Neutrophil (primary cell): ENCODE measurements around the gene RAB11FIP5.

Experiments used
- H3K27ac ChIP-seq: fragments of 200-600 bp; sonication (generic); 2 replicates; pipeline ENCODE4 v1.5.1; 2016; ENCODE audit warnings: mild to moderate bottlenecking, moderate library complexity
- H3K27me3 ChIP-seq: fragments of 200-600 bp; sonication (generic); 2 replicates; pipeline ENCODE4 v1.6.0; 2016; ENCODE audit warnings: mild to moderate bottlenecking
- H3K36me3 ChIP-seq: fragments of 200-600 bp; sonication (generic); 2 replicates; pipeline ENCODE4 v1.5.1; 2017
- H3K4me1 ChIP-seq, 2 experiments: fragments of 200-600 bp in 1 of 2; sonication (generic) in 1 of 2; 1 replicate in 1 of 2; 2 replicates in 1 of 2; pipeline versions ENCODE4 v1.5.1 to v1.6.1; 2013 to 2016; ENCODE audit warnings: low read depth in 1 of 2, low read length in 1 of 2, mild to moderate bottlenecking in 1 of 2, moderate library complexity in 1 of 2; ENCODE audit not compliant: control insufficient read depth in 1 of 2, insufficient read depth in 1 of 2
- H3K4me3 ChIP-seq, 2 experiments: fragments of 200-600 bp in 1 of 2; sonication (generic) in 1 of 2; 1 replicate in 1 of 2; 2 replicates in 1 of 2; pipeline ENCODE4 v1.5.1; 2013 to 2016; ENCODE audit warnings: low read depth in 1 of 2, low read length in 1 of 2, mild to moderate bottlenecking in 1 of 2, moderate library complexity in 1 of 2
- H3K9me3 ChIP-seq: fragments of 200-600 bp; sonication (generic); 2 replicates; pipeline ENCODE4 v1.5.1; 2016
- TF ChIP-seq, protein P1 (sequence below): fragments of 200-600 bp; sonication (generic); IDR thresholded peaks from 2 replicates; pipeline ENCODE4 v1.5.1; 2016; ENCODE audit warnings: antibody characterized with exemption

Gene RAB11FIP5

DNA sequence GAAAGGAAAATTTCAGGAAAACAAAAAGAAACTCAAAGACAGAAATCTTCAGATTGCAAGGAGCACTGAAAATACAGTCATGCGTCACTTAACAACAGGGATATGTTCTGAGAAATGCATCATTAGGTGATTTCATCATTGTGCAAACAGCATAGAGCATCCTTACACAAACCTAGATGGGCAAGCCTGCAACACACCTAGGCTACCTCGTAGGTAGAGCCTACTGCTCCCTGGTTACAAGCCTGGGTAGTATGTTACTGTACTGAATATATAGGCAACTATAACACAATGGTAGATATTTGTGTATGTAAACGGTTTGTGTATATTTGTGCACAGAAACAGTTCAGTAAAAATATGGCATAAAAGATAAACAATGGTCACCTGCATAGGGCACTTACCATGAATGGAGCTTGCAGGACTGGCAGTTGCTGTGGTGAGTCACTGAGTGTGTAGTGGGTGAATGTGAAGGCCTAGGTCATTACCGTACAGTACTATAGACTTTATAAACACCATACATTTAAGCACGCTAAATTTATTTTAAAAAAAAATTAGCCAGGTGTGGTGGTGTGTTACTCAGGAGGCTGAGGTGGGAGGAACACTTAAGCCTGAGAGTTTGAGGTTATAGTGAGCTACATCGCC lies 74.7 kb downstream of the RAB11FIP5 start:
- no peaks in the 10 kb centered on the region for H3K9me3 ChIP-seq
- TF ChIP-seq, protein P1, sequence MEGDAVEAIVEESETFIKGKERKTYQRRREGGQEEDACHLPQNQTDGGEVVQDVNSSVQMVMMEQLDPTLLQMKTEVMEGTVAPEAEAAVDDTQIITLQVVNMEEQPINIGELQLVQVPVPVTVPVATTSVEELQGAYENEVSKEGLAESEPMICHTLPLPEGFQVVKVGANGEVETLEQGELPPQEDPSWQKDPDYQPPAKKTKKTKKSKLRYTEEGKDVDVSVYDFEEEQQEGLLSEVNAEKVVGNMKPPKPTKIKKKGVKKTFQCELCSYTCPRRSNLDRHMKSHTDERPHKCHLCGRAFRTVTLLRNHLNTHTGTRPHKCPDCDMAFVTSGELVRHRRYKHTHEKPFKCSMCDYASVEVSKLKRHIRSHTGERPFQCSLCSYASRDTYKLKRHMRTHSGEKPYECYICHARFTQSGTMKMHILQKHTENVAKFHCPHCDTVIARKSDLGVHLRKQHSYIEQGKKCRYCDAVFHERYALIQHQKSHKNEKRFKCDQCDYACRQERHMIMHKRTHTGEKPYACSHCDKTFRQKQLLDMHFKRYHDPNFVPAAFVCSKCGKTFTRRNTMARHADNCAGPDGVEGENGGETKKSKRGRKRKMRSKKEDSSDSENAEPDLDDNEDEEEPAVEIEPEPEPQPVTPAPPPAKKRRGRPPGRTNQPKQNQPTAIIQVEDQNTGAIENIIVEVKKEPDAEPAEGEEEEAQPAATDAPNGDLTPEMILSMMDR = no peak
- H3K27ac ChIP-seq = peak overlapping the region; percentile 88
- H3K36me3 ChIP-seq = peaks cover 34% of the 10 kb centered on the region
- peaks cover 51 to 52% of the 10 kb centered on the region in 2 experiments for H3K4me1 ChIP-seq
- H3K27me3 ChIP-seq = no peaks in the 10 kb centered on the region
- no peak overlapping the region for H3K4me3 ChIP-seq

DNA sequence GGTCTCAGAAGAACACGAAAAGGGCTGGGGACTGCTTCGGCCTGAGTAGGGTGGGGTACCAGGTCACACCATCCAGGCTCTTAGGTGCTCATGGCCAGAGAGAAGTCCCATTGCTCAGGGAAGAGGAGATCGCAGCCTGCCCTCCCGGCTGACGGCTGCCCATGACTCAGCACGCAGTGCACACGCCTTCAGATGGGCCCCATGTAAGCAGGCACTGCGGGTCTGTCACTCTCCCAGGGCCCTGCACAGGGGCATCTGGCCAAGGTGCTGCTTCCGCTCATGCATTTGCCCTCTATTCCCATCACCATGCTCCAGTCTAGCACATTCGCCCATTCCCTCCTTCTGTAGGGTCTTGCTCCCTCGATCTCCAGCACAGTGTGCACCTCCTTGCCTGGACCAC lies 76.0 kb downstream of the RAB11FIP5 start:
- Histone ChIP-seq H3K4me3 (peak overlapping the region; percentile 9 to 47), H3K4me1 (peaks cover 64 to 65% of the 10 kb centered on the region in 2 experiments), H3K36me3 (peaks cover 34% of the 10 kb centered on the region), H3K9me3 (no peaks in the 10 kb centered on the region), H3K27me3 (no peaks in the 10 kb centered on the region), H3K27ac (peak overlapping the region; percentile 88)
- TF ChIP-seq, protein P1 = no peak

DNA sequence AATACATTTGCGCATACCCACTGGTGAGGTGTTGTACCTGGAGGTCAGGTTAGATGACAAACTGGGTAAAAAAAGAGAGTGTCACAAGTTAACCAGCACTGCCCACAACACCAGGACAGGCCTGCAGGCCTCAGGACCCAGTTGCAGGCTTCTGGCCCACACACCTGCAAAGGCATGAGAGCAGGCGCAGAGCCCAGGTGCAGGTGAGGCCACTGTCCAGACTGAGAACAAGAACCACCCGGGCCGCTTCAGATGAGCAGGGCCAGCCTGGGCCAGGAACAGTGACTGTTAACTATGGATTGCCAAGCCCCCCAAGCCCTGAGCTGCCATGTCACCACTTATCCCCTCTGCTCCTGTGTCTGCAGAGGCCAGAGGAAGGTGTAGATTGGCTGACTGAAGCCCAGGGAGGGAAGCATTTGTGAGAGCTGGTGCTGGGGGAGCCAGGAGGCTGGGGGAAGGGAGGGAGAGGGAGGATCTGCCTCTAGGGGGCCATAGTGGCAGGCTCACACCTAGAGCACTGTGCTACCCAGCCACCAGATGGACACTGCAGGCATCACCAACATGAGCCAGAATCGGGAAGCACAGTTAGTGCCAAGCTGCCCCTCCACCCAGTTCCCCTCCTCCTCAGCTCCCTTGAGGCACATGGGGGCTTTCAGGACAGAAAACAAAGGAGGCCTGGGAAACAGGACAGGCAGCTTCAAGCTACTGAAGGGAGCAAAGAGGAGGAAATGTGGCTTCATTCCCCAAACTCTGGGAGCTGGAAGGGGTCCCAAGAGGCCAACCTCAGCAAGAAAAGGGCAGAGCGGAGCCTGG lies 76.6 kb downstream of the RAB11FIP5 start:
- peaks cover 70 to 72% of the 10 kb centered on the region in 2 experiments for H3K4me1 ChIP-seq
- H3K27ac ChIP-seq = peak overlapping the region; percentile 88
- peak overlapping the region; percentile 9 to 47 for H3K4me3 ChIP-seq

DNA sequence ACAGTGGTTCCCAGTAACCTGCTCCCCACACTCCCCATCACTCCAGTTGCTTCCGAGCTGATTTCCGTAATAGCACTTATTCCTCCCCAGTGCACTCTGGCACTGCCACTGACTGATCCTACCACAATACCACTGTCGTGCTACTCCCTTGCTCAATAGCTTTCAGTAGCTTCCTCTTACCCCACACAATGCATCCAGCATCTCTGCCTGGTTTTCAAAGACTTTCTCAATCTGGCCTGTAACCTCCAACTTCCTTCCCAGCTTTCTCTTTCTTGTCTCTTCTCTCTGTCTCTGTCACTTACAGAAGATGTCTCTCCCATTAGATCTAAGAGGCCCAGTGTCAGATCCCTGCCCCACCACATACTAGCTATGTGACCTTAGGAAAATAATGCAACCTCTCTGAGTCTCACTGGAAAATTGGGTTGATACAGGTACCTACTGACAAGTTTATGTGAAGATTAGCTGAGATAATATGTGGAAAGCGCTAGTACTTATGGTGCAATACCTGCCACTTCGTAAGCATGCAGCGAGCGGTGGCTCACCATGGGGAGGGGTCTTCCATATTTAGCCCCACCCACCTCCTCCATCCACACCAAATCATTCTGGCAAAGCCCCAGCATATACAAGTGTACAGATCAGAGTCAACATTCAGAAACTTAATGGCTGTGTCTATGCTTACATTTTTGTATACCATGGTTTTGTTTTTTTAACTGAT lies 77.9 kb downstream of the RAB11FIP5 start:
- no peaks in the 10 kb centered on the region for H3K9me3 ChIP-seq
- TF ChIP-seq, protein P1 = no peak
- H3K4me1 ChIP-seq = peaks cover 72 to 75% of the 10 kb centered on the region in 2 experiments
- H3K27me3 ChIP-seq = no peaks in the 10 kb centered on the region
- H3K4me3 ChIP-seq = peak overlapping the region; percentile 29 to 47
- peak overlapping the region; percentile 88 for H3K27ac ChIP-seq
- peaks cover 15% of the 10 kb centered on the region for H3K36me3 ChIP-seq

More for the DNA sequence above, 76.6 kb downstream of the RAB11FIP5 start:
- no peaks in the 10 kb centered on the region for H3K27me3 ChIP-seq
- no peaks in the 10 kb centered on the region for H3K9me3 ChIP-seq
- H3K36me3 ChIP-seq = peaks cover 27% of the 10 kb centered on the region
- TF ChIP-seq, protein P1 = no peak

DNA sequence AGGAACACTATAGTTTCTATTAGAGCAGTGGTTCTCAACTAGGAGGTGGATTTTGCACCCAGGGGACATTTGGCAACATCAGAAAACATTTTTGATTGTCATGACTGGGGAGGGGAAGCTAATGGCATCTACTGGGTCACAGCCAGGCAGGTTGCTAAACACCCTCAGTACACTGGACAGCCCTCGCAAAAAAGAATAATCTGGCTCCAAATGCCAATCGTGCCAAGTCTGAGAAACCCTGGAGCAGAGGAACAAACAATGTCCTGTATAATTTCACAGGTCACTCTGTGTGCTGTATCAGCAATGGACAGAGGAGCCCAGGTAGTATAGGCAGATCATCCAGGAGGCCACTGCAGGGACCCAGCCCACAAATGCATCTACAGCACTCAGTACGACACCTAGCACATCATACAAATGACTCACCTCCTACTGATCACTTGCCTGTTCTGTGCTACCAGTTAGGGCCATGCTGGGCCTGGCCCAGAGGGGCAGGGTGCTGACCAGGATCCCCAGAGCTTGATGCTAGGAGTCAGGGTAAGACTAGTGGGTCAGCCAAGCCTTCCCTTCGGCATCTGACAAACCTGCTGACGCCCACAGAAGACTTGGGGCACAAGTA lies 78.9 kb downstream of the RAB11FIP5 start:
- Histone ChIP-seq H3K4me3 (peak overlapping the region; percentile 29 to 47), H3K4me1 (peaks cover 74 to 78% of the 10 kb centered on the region in 2 experiments)
- TF ChIP-seq, protein P1 = no peak

More for the DNA sequence above, 78.9 kb downstream of the RAB11FIP5 start:
- H3K27ac ChIP-seq = peak overlapping the region; percentile 88
- no peaks in the 10 kb centered on the region for H3K9me3 ChIP-seq
- peaks cover 7% of the 10 kb centered on the region for H3K36me3 ChIP-seq
- no peaks in the 10 kb centered on the region for H3K27me3 ChIP-seq
